GM12891 (cell line): ENCODE results near the gene SULT1C2.

Experiments used
- PAX5 ChIP-seq: IDR thresholded peaks from 2 replicates; pipeline ENCODE4 v1.6.1; 2011; ENCODE audit warnings: low read length, moderate library complexity, mild to moderate bottlenecking; ENCODE audit not compliant: insufficient read depth, severe bottlenecking
- POLR2A ChIP-seq: IDR thresholded peaks from 2 replicates; pipeline ENCODE4 v1.6.1; 2011; ENCODE audit warnings: low read depth, low read length, control low read depth
- POLR2AphosphoS5 ChIP-seq: IDR thresholded peaks from 2 replicates; pipeline ENCODE4 v1.6.1; 2011; ENCODE audit warnings: low read depth, low read length, control low read depth
- SPI1 ChIP-seq: IDR thresholded peaks from 2 replicates; pipeline ENCODE4 v1.6.1; 2011; ENCODE audit warnings: low read depth, low read length, control low read depth
- TAF1 ChIP-seq: IDR thresholded peaks from 2 replicates; pipeline ENCODE4 v1.6.1; 2011; ENCODE audit warnings: low read depth, low read length, control low read depth

- TF ChIP-seq POLR2AphosphoS5: no peak
- no peak for TF ChIP-seq SPI1
- no peak for TF ChIP-seq POLR2A
- TF ChIP-seq TAF1: no peak
- no peak for TF ChIP-seq PAX5
These were observed 45.1 kb upstream of the SULT1C2 start for GRCh38 chr2:108243566-108243965.
